ENCODE data around the gene RPS3. TPM values are rescaled to one million over a fixed set of nuclear protein-coding genes. Genes with fewer than 3 reads are reported as not detected.

The RPS3 gene
- total RNA-seq, 4 donors from 2014 or later, result 1,039 to 1,811 (median 1,104) TPM

DNA sequence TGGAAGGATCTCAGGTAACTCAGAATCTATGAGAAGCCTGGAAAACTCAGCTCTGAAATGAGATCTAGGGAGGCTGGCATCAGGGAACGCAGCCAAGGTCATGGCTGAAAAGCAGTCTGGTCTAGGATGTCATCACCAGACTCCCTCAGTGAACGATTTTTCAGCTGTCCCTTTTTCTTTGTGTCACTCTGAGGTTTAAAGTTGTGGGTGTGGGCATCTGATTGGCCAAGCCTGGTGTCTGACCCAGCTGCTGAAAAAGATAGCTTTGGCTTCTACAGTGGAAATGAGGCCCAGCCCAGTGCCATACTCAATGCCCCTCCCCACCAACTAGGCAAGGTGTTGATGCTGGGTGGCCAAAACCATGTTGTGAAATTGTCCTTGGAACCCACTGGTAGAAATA, 14.5 kb downstream of the RPS3 start:
- intact Hi-C loops (cut with DNase I), result no loop called here
- H3K9me3 ChIP-seq, result no peaks in the 10 kb centered on the region
- H3K36me3 ChIP-seq, result peaks cover 0 to 3% of the 10 kb centered on the region in 2 donors
- DNase-seq, result no peak
- TF ChIP-seq, protein P1, sequence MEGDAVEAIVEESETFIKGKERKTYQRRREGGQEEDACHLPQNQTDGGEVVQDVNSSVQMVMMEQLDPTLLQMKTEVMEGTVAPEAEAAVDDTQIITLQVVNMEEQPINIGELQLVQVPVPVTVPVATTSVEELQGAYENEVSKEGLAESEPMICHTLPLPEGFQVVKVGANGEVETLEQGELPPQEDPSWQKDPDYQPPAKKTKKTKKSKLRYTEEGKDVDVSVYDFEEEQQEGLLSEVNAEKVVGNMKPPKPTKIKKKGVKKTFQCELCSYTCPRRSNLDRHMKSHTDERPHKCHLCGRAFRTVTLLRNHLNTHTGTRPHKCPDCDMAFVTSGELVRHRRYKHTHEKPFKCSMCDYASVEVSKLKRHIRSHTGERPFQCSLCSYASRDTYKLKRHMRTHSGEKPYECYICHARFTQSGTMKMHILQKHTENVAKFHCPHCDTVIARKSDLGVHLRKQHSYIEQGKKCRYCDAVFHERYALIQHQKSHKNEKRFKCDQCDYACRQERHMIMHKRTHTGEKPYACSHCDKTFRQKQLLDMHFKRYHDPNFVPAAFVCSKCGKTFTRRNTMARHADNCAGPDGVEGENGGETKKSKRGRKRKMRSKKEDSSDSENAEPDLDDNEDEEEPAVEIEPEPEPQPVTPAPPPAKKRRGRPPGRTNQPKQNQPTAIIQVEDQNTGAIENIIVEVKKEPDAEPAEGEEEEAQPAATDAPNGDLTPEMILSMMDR (IDR thresholded peaks at IDR 0.05), result no peak
- TF ChIP-seq POLR2A (IDR thresholded peaks at IDR 0.05), result no peak
- H3K4me1 ChIP-seq, result no peaks in the 10 kb centered on the region
- H3K27ac ChIP-seq, result no peak overlapping the region
- WGBS, 2 donors, result 90 to 96% methylated on average over 2 of the region's 2 CpGs
- H3K27me3 ChIP-seq, result no peaks in the 10 kb centered on the region
- no peak overlapping the region for H3K4me3 ChIP-seq (replicated peaks in 1 of 3)

- TF ChIP-seq, protein P1 (IDR thresholded peaks at IDR 0.05), result no peak
- no peak for TF ChIP-seq POLR2A (IDR thresholded peaks at IDR 0.05)
- no peaks in the 10 kb centered on the region for H3K27me3 ChIP-seq
- no peak overlapping the region for H3K27ac ChIP-seq
- 89 to 92% methylated on average over 14 of the region's 14 CpGs for WGBS, 2 donors
- no peak overlapping the region for H3K4me3 ChIP-seq (replicated peaks in 1 of 3)
- intact Hi-C loops (cut with DNase I), result no loop called here
- H3K9me3 ChIP-seq, result no peaks in the 10 kb centered on the region
- no peak for DNase-seq
- H3K4me1 ChIP-seq, result no peaks in the 10 kb centered on the region
- H3K36me3 ChIP-seq, result no peaks in the 10 kb centered on the region
These were observed 21.1 kb downstream of the RPS3 start for GRCh38 chr11:75420224-75421034.

GRCh38 chr11:75421035-75421602, 21.8 kb downstream of the RPS3 start:
- DNase-seq, result no peak
- TF ChIP-seq POLR2A (IDR thresholded peaks at IDR 0.05), result no peak
- TF ChIP-seq, protein P1 (IDR thresholded peaks at IDR 0.05), result no peak
- Histone ChIP-seq H3K9me3 (no peaks in the 10 kb centered on the region), H3K27ac (no peak overlapping the region), H3K36me3 (no peaks in the 10 kb centered on the region), H3K27me3 (no peaks in the 10 kb centered on the region), H3K4me1 (no peaks in the 10 kb centered on the region), H3K4me3 (replicated peaks in 1 of 3) (no peak overlapping the region)
- intact Hi-C loops (cut with DNase I), result no loop called here
- WGBS, 2 donors, result 90 to 92% methylated on average over 6 to 11 of the region's 11 CpGs

DNA sequence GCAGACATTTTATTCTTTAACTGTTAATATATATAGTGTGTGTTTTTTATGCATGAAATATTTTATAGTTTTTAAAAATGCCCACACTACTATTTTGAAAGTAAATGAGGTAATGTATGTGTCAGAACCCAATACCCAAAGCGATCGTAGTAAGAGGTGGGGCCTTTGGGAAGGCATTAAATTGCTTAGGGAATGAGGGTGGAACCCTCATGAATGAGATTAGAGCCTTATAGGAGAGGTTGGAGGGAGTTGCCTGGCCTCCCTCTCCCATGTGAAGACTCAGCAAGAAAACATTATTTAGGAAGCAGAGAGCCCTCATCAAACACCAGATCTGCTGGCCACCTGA, 22.6 kb downstream of the RPS3 start:
- Histone ChIP-seq H3K4me3 (replicated peaks in 1 of 3) (no peak overlapping the region), H3K4me1 (no peaks in the 10 kb centered on the region), H3K9me3 (no peaks in the 10 kb centered on the region), H3K27me3 (no peaks in the 10 kb centered on the region), H3K27ac (no peak overlapping the region), H3K36me3 (no peaks in the 10 kb centered on the region)
- DNase-seq, result no peak
- WGBS, 2 donors, result 86 to 89% methylated on average over 2 of the region's 2 CpGs
- intact Hi-C loops (cut with DNase I), result no loop called here
- TF ChIP-seq POLR2A (IDR thresholded peaks at IDR 0.05), result no peak
- TF ChIP-seq, protein P1 (IDR thresholded peaks at IDR 0.05), result no peak
